B cell (primary cell): ENCODE measurements around the gene AGXT2. TPM values are rescaled to one million over a fixed set of nuclear protein-coding genes. Genes with fewer than 3 reads are reported as not detected.

ENCODE experiments used
- ATAC-seq: fragments of 200-7000 bp; cut with Tn5 transposase; one replicate; pipeline ENCODE4 v1.10.0; 2021; ENCODE audit warnings: low read depth, mild to moderate bottlenecking, moderate number of reproducible peaks, moderate library complexity
- CTCF ChIA-PET: fragments of 350-600 bp; sonication (Branson Sonifier 250); formaldehyde crosslinking; loops from one replicate; lab custom pipeline; 2021; ENCODE audit warnings: antibody characterized with exemption, inconsistent platforms; lab: Charles Lee
- POLR2A ChIA-PET: fragments of 350-600 bp; sonication (Branson Sonifier 250); formaldehyde crosslinking; loops from one replicate; lab custom pipeline; 2021; ENCODE audit warnings: antibody characterized with exemption; lab: Charles Lee
- DNase-seq: peaks from one replicate; pipeline ENCODE4 v3.0.0; 2013
- H2AFZ ChIP-seq: 2 replicates; pipeline ENCODE4 v1.6.1; 2012; ENCODE audit warnings: mild to moderate bottlenecking, low read depth, low read length; ENCODE audit not compliant: insufficient read depth, poor library complexity, severe bottlenecking
- H3K27ac ChIP-seq, 2 donors: 1 replicate in 1 of 2; 2 replicates in 1 of 2; pipeline ENCODE4 v1.5.1; 2012 to 2013; ENCODE audit warnings: low read length in 2 of 2, mild to moderate bottlenecking in 2 of 2, moderate library complexity in 1 of 2
- H3K27me3 ChIP-seq, 4 experiments: fragments of 200-600 bp in 1 of 4; sonication (generic) in 1 of 4; replicated peaks in 1 of 4; 1 replicate in 2 of 4; 2 replicates in 2 of 4; pipeline versions ENCODE4 v1.6.1 to v1.7.0; 2013 to 2016; ENCODE audit warnings: low read length in 3 of 4, mild to moderate bottlenecking in 2 of 4, mixed read lengths in 1 of 4, moderate library complexity in 1 of 4; ENCODE audit not compliant: insufficient read depth in 4 of 4, control insufficient read depth in 3 of 4; ENCODE audit errors: control extremely low read depth in 1 of 4
- H3K36me3 ChIP-seq, 2 experiments: replicated peaks in 1 of 2; 1 replicate in 1 of 2; 2 replicates in 1 of 2; pipeline versions ENCODE4 v1.6.1 to v1.7.1; 2013; ENCODE audit warnings: low read length in 1 of 2; ENCODE audit not compliant: insufficient read depth in 2 of 2, control insufficient read depth in 1 of 2; ENCODE audit errors: control extremely low read depth in 1 of 2, extremely low read depth in 1 of 2
- H3K4me1 ChIP-seq, 2 donors: fragments of 200-600 bp in 1 of 2; sonication (generic) in 1 of 2; 1 replicate in 1 of 2; 2 replicates in 1 of 2; pipeline versions ENCODE4 v1.5.1 to v1.6.1; 2013 to 2017; ENCODE audit warnings: low read length in 2 of 2; ENCODE audit not compliant: control insufficient read depth in 2 of 2, insufficient read depth in 2 of 2
- H3K4me2 ChIP-seq: replicated peaks from 2 replicates; pipeline ENCODE3; 2012; ENCODE audit warnings: mild to moderate bottlenecking, low read depth, low read length; ENCODE audit not compliant: poor library complexity, severe bottlenecking
- H3K4me3 ChIP-seq, 5 experiments: fragments of 200-600 bp in 1 of 5; sonication (generic) in 1 of 5; 1 replicate in 3 of 5; 2 replicates in 2 of 5; pipeline versions ENCODE4 v1.5.1 to v1.7.0; 2011 to 2016; ENCODE audit warnings: low read length in 4 of 5, mild to moderate bottlenecking in 4 of 5, low read depth in 2 of 5, control low read depth in 1 of 5, moderate library complexity in 1 of 5; ENCODE audit not compliant: insufficient read depth in 1 of 5; ENCODE audit errors: control extremely low read depth in 1 of 5, extremely low read depth in 1 of 5
- H3K79me2 ChIP-seq: fragments of 200-600 bp; sonication (generic); one replicate; pipeline ENCODE4 v1.6.0; 2016; ENCODE audit warnings: low read length; ENCODE audit not compliant: control insufficient read depth, insufficient read depth
- H3K9ac ChIP-seq: fragments of 200-600 bp; sonication (generic); 2 replicates; pipeline ENCODE4 v1.6.1; 2017; ENCODE audit warnings: mild to moderate bottlenecking, low read length, moderate library complexity
- H3K9me3 ChIP-seq, 3 donors: one replicate each; pipeline versions ENCODE4 v1.6.1 to v1.7.1; 2013; ENCODE audit warnings: low read length in 2 of 3; ENCODE audit not compliant: control insufficient read depth in 2 of 3, insufficient read depth in 1 of 3; ENCODE audit errors: control extremely low read depth in 1 of 3
- H4K20me1 ChIP-seq: 2 replicates; pipeline ENCODE4 v1.6.0; 2012; ENCODE audit warnings: mild to moderate bottlenecking, low read length; ENCODE audit not compliant: insufficient read depth, control insufficient read depth, poor library complexity, severe bottlenecking
- H3K27ac Mint-ChIP-seq: one replicate; pipeline ENCODE4 v1.8.0; 2021; ENCODE audit warnings: mixed read lengths
- H3K27me3 Mint-ChIP-seq: one replicate; pipeline ENCODE4 v1.8.0; 2021; ENCODE audit warnings: mixed read lengths
- H3K4me1 Mint-ChIP-seq: one replicate; pipeline ENCODE4 v1.8.0; 2021; ENCODE audit warnings: mixed read lengths
- H3K4me3 Mint-ChIP-seq: one replicate; pipeline ENCODE4 v1.8.0; 2021; ENCODE audit warnings: mixed read lengths
- H3K9me3 Mint-ChIP-seq: one replicate; pipeline ENCODE4 v1.8.0; 2022; ENCODE audit warnings: mixed read lengths; ENCODE audit not compliant: insufficient read depth
- EZH2 ChIP-seq: IDR thresholded peaks from 2 replicates; pipeline ENCODE4 v1.6.1; 2012; ENCODE audit warnings: borderline replicate concordance, low read depth, mild to moderate bottlenecking, moderate library complexity, low read length; ENCODE audit not compliant: insufficient read depth, poor library complexity, severe bottlenecking
- WGBS: methylation state at CpG from one replicate; pipeline ENCODE4 v1.1.5; 2013; ENCODE audit warnings: missing lambda C conversion rate; ENCODE audit not compliant: insufficient coverage; 5-methylcytosine and 5-hydroxymethylcytosine counted together
- intact Hi-C: fragments of 100-400 bp; cut with micrococcal nuclease; formaldehyde crosslinking; loops from one replicate; pipeline ENCODE4 v1.10.0; 2022
- polyA plus RNA-seq: library from polyadenylated mRNA; depleted of rRNA; stranded (reverse); fragments of >200 nt; gene quantifications from 2 replicates; pipeline ENCODE4 v1.2.3, GENCODE V29; 2012
- total RNA-seq, 2 donors: library from RNA; stranded (reverse); fragments of 120-200 nt in 1 of 2; gene quantifications; 1 replicate in 1 of 2; 2 replicates in 1 of 2; pipeline versions ENCODE4 v1.2.3 to v1.2.4, GENCODE V29; 2013 to 2022
- TF ChIP-seq, protein P1 (sequence below): fragments of 200-600 bp; IDR thresholded peaks from one replicate; pipeline ENCODE4 v1.8.0; 2022; ENCODE audit warnings: antibody characterized with exemption, mild to moderate bottlenecking

Gene AGXT2
- total and polyA plus RNA-seq, 2 donors (not counting 1 experiment from before 2014, with no cell fraction given): not detected

DNA sequence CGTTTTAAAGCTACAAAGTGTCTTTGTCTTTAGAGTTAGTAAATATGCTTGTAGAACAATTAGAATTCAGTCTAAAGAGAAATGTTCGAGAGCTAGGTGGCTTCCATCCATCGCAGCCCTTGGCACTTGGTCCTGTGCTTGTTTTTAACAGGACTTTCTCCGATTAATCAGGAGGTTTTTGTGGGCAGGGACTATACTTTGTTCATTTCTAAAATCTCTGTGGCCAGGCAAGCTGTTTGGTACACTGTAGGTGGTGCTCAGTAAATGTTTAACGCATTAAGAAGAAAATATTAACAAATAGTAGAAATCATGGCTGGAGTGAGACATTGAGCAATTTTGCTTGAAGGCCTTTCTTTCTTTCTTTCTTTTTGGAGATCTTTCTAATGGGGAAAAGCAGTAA is 20.8 kb downstream of the AGXT2 start:
- WGBS: 94% methylated on average over 3 of the region's 5 CpGs
- Histone ChIP-seq H2AFZ (no peak overlapping the region), H3K9ac (no peak overlapping the region), H3K4me1 (no peaks in the 10 kb centered on the region), H3K27ac (no peak overlapping the region), H3K36me3 (no peaks in the 10 kb centered on the region), H3K4me3 (no peak overlapping the region), H3K27me3 (no peaks in the 10 kb centered on the region), H3K4me2 (no peak overlapping the region), H3K9me3 (no peaks in the 10 kb centered on the region), H4K20me1 (no peaks in the 10 kb centered on the region), H3K79me2 (no peaks in the 10 kb centered on the region)
- intact Hi-C loops: no loop called here
- ChIA-PET POLR2A (no interaction called here), CTCF (no interaction called here)
- H3K27ac Mint-ChIP-seq: no peak overlapping the region
- no peak overlapping the region for H3K4me3 Mint-ChIP-seq
- H3K27me3 Mint-ChIP-seq: peaks cover 16% of the 10 kb centered on the region
- no peaks in the 10 kb centered on the region for H3K4me1 Mint-ChIP-seq
- no peak for TF ChIP-seq EZH2
- TF ChIP-seq, protein P1, sequence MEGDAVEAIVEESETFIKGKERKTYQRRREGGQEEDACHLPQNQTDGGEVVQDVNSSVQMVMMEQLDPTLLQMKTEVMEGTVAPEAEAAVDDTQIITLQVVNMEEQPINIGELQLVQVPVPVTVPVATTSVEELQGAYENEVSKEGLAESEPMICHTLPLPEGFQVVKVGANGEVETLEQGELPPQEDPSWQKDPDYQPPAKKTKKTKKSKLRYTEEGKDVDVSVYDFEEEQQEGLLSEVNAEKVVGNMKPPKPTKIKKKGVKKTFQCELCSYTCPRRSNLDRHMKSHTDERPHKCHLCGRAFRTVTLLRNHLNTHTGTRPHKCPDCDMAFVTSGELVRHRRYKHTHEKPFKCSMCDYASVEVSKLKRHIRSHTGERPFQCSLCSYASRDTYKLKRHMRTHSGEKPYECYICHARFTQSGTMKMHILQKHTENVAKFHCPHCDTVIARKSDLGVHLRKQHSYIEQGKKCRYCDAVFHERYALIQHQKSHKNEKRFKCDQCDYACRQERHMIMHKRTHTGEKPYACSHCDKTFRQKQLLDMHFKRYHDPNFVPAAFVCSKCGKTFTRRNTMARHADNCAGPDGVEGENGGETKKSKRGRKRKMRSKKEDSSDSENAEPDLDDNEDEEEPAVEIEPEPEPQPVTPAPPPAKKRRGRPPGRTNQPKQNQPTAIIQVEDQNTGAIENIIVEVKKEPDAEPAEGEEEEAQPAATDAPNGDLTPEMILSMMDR: no peak
- DNase-seq: no peak
- no peaks in the 10 kb centered on the region for H3K9me3 Mint-ChIP-seq
- ATAC-seq: no peak

DNA sequence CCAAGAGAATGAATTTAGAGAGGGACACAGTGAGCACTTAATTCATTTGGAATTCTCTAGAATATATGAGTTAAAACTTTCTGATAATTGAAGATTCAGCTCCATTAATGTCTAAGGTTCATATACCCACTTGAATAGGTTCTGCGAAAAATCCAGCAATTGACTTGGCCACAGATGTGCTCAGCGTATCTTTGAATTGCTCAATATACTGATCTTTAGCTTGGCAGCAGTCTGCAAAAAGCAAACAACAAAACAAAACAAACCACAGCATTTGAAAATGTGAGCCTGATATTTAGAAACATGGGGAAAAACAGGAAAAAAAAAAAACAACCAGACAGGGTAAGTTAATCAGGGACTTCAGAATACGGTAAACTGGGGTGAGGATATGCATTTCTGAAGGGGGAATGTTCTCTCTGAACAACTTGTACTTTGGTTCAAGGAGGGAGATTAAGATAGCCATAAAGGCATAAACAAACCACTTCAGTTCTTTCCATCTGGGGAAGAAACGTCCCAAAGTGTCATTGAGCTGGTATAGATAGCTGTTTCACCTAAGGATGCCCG is 21.4 kb downstream of the AGXT2 start:
- Histone ChIP-seq H3K4me2 (no peak overlapping the region), H3K79me2 (no peaks in the 10 kb centered on the region), H3K36me3 (no peaks in the 10 kb centered on the region), H3K4me1 (no peaks in the 10 kb centered on the region), H3K9ac (no peak overlapping the region), H2AFZ (no peak overlapping the region), H4K20me1 (no peaks in the 10 kb centered on the region), H3K9me3 (no peaks in the 10 kb centered on the region), H3K27me3 (no peaks in the 10 kb centered on the region), H3K27ac (no peak overlapping the region), H3K4me3 (no peak overlapping the region)
- no peak for TF ChIP-seq EZH2
- TF ChIP-seq, protein P1: no peak
- intact Hi-C loops: no loop called here
- no peak for DNase-seq
- Mint-ChIP-seq H3K27ac (no peak overlapping the region), H3K9me3 (no peaks in the 10 kb centered on the region), H3K27me3 (peaks cover 16% of the 10 kb centered on the region), H3K4me3 (no peak overlapping the region), H3K4me1 (no peaks in the 10 kb centered on the region)
- ChIA-PET CTCF (interaction anchor here (0.6 kb wide), 1 partner anchor 395 kb away, joined by 3 read pairs; no protein-coding TSS in a partner anchor), POLR2A (no interaction called here)
- 100% methylated on average over 1 of the region's 5 CpGs for WGBS
- ATAC-seq: no peak
